Stimulated activated CD4-positive, alpha-beta T cell treated with anti-CD3 and anti-CD28 coated beads, Interleukin-2, amount 100 ng/mL, for 4 hours (primary cell): Measurements from ENCODE around the gene LEFTY1.
A peak's percentile ranks its signal among the peaks of the same experiment; 100 is the strongest.

Source experiments
- DNase-seq: peaks from one replicate; pipeline ENCODE4 v3.0.0-alpha.2; 2020; ENCODE audit warnings: low read depth

LEFTY1 gene

DNA sequence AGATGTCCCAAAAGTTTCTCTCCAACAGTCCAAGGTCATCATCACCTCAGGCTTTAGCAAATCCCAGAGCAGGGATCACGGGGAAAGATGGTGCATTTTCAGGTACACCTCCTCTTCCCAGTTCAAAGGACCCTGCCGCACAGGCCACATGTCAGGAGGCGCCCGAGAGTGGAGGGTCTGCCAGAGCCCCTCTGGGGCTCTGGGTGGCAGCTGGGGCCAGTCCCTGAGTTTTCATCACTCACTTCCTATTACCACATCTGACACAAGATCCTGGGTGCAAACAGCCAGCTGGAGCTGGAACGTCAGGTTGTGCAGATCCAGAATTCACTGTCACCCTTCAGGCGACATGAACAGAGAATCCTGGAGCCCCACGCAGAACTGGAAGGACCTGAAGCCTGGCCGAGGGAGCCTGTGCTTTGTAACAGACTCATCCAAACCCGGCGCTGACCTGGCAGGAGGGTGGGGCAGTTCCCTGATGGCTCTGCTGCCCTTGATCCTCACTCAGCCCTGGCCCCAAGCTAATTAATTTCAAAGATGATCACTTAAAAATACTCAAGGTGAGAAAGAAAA is 15.6 kb downstream of the LEFTY1 start:
- no peak for DNase-seq

DNA sequence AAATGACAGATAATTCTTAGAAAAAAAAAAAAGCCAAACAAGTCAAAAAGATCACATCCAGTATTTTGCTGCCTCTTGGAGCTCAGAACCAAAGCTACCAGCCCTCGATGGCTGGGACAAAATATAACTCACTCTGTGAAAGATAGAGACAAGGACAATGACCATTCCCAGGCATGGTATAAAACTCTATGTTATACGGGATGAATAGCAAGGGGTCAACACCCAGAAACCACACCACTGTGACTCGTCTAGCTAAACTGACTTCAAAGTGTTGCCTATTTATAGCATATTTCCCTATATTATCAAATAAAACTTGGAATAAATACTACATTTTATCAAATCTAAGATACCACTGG is 16.9 kb downstream of the LEFTY1 start:
- no peak for DNase-seq

GRCh38 chr1:225871359-225872074 is 17.4 kb downstream of the LEFTY1 start:
- DNase-seq: no peak

- no peak for DNase-seq
Measured at GRCh38 chr1:225870911-225871310, 18.0 kb downstream of the LEFTY1 start.

GRCh38 chr1:225868631-225869330 is 20.2 kb downstream of the LEFTY1 start:
- DNase-seq: no peak

DNA sequence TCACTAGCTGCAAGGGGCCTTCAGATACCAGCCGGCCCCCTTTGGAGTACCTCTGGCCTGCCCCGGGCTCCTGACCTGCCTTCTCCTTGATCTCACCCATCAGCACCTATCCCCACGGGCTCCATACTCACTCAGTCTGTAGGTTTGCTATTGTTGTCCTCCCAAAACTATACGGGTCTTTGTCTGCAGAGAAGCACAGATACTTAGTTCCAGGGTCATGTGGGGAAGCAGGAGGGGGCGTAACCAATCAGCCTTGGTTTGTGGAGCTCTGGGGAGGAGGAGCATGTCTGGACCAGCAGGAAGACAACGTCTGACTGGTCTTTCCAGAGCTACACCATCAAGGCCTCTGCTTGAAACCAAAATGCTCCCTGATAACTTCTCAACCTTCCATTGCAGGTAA is 22.0 kb downstream of the LEFTY1 start:
- no peak for DNase-seq

DNA sequence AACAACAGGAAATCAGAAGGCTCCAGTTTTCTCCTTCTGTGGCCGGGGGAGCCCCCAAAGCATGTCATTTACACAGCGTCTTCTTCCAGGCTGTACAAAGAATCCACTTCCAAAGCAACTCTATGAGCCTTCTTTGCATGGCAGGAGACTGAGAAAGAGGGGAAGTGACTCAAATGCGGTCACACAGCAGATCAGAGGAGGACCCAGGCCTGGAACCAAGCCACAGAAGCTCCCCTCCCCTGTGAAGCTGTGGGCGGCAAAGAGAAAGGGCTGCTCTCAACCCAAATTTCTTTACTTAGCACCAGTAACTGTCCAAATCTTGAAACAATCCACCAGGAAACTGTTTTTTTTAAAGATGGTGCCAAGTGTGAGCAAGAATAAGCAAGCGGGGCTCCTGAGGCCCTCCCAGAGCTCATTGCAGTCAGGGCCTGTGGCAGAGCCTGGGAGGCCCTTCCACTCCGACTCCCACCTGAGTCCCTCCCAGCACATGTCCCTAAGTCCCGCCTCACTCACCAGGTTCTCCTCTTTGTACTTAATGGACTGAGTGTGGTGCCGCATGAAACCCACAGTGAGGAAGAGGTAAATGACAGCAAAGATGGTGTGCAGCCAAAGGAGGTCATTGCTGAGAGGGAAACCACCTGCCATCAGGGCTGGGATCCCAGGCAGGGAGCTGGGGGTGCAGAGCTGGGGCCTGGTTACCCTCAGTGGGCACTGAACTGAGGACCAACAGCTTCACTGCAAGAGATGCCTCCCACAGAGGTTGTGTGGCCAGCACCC is 22.7 kb downstream of the LEFTY1 start:
- DNase-seq: peak; percentile 74

GRCh38 chr1:225865514-225865913 is 23.4 kb downstream of the LEFTY1 start:
- DNase-seq: no peak

GRCh38 chr1:225863167-225863566 is 25.8 kb downstream of the LEFTY1 start:
- DNase-seq: no peak

- DNase-seq: no peak
Measured at GRCh38 chr1:225862581-225862950, 26.4 kb downstream of the LEFTY1 start.

DNA sequence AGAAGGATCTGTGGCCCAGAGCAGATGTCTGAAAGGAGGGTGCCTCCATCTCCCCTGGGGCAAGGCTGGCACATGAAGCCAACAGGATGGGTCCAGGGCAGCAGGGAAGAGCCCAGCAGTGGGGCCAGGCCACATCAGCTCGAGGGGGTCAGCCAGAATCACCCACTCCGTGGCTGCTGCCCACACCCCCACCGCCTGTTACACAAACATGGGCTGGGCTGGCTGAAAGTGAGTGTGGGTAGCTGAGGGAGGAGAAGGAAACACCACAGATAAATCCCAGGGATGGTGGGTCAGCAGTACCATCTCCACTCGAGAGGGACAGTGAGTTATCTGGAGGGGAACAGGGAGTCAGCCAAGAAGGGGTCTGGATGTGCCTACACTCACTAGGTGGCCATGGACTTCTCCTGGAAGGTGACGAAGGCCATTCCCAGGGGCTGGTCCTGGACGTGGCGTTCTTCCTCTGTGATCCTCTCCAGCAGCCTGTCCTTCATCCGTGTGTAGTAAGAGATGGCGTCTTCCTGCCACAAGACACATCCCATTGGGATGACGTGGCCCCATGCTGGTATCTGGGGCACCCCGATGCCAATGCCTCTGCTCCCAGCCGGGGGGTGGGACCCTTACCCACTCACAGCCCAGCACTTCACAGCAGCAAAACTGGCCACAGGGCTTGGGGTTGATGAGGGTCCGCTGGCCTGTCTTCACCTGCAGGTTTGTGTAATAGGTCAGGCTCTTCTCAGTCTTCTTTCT is 26.9 kb downstream of the LEFTY1 start:
- DNase-seq: no peak

- DNase-seq: no peak
Measured at GRCh38 chr1:225860876-225861441, 28.0 kb downstream of the LEFTY1 start.

DNA sequence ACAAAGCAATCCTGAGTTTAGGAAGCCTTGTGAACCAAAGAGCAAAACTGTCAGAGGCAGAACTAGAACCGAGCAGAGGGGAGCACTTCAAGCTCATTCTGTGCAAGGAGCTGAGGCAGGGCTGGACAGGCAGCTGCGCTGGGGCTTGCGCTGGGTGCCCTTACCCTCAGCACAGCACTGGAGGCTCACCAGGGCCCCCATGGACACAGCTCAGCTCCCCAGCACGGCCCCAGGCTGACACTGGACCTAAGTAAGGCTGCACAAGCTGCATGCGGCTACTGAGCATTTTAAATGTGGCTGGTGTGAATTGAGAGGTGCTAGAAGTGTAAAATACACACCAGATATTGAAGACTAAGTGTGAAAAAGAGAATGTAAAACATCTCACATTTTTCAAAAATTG is 28.8 kb downstream of the LEFTY1 start:
- DNase-seq: no peak

DNA sequence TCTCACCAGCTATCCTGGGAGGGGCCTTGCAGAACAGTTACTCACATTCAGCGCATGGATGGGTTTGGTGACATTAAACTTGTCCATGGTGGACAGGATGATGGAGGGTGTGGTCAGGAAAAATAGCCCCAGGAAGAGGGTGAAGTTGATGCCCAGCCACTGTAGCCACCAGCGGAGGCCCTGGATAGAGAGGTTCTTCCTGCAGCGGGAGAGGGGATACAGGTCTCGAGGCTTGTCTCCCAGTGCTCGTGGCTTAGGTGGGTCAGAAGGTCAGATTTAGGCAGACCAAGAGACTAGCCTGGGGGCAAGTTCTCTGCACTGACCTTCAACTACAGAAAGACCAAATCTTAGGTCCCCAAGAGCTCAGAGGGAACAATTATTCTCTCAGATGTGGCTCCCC is 29.8 kb downstream of the LEFTY1 start:
- no peak for DNase-seq

DNA sequence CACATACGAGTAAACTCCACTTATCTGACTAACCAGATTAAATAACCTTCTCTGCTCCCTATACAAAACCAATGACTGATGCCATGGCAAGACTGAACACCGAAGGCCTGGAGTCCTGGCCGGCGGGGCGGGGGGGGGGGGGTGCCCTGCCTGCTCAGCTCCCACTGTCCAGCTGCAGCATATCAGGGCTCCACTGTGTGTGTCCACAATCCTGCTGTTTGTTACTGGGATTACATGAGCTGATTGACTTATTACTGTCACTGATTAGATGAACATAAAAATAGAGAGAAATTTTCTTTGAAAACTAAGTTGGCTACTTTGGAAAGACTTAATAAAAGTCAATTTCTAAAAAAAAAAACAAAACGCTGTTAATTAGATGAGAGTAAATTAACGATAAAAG is 31.7 kb downstream of the LEFTY1 start:
- no peak for DNase-seq

DNA sequence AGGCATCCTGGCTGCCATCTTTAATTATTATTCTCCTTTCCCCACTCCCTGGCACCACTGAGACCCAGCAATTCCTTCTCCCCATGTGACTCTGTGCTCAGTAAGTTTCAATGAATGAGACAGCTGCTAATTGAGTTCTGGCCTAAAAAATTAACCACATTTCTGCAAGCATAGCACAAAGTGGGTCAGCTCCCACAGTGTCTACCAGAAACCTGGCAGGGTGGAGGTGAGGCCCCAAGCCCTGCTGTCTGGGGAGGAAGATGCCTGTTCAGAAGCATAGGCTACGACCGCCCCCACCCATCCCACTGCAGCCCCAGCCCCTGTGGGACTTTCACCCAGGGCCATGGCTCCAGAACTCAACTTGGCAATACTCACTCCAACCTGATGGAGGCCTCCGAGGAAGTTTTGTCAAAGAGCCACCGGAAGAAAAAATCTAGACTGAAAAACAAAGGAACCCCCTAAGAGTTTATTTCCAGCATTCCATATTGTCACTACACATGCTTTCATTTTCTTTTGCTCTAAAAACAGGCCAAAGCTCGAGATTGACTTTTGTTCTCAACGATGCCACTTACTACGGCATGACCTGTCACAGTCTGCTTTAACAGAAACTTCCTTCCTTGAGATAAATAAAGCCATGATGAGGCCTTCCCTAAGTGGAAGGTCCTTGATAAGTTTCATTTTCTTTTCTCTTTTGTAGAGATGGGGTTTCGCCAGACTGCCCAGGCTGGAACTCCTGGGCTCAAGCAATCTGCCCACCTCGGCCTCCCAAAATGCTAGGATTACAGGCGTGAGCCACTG is 33.2 kb downstream of the LEFTY1 start:
- DNase-seq: no peak

GRCh38 chr1:225853441-225853840 is 35.5 kb downstream of the LEFTY1 start:
- DNase-seq: no peak

- DNase-seq: no peak
Measured at GRCh38 chr1:225852413-225853124, 36.4 kb downstream of the LEFTY1 start.

- no peak for DNase-seq
Measured at GRCh38 chr1:225851805-225852204, 37.1 kb downstream of the LEFTY1 start.

DNA sequence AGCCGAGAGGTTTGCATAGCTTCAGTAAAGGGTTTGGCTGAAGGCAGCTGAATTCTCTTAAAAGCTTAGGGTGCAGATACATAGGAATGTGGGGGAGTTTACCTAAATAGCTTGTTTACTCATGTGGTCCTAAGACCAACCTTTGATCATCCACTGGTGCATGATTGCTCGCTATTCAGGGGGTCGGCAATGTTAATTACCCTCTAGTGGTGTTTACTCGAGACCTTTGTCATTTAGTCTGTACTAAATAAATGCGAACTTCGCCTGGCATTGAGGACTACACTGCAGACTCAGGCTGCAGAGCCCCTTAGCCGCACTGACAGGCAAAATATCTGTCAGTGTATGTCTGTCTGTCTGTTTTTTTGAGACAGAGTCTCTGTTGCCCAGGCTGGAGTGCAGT is 38.6 kb downstream of the LEFTY1 start:
- no peak for DNase-seq
